ENCODE measurements around the gene DPP6.

DPP6 gene

DNA sequence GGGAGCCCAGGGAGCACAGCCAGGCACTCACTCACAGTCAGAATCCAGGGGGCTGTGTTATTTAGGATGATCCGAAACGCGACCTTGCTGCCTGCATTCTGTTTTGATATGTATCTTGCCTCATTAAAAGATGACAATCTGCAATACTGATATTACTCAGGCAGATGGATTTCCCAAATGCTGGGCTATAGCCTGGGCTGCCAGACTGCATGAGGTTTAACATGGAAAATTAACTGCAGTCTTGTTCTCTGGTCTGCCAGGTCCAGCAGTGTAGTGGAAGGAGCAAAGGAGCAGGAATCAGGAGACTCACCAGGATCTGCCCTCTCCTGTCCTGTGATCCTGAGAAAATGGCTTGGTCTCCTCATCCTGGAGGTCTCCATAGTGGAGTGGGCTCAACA lies 692.7 kb downstream of the DPP6 start:
- DNase-seq, result no peak

DNA sequence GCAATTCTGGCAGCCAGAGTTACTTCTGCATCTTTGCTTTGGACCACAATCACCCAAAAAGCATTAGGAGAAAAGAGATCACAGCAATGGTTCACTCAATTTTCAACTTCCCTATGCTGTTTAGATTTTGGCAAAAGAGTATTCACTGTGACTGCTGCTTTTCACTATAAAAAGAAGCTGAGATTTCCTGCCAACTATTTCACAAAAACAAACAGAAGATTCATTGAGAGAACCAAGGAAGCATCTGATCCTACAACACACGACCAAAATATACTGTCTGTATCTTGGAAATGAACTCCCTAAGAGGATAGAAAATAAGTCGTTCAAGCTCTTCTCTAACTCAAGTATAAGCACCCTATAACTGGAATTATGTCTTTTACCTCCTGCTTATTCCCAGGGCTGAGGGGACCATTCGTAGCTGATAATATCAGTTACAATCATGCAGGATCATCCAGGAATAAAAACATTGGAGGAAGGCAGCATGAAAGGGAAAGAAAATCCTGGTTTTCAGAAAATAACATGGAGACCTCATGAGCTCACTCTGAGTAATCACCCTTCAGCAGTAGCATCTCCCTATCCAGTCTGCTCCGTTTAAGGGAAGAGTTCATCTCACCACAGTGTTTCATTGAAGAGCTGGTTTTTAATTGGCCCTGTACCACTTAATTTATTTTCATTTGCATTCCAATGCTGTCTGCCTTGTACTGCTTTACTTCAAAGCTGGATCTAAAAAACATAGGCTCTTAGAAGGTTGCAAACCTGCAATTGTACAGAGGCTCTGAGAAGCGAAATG lies 694.6 kb downstream of the DPP6 start:
- DNase-seq, result no peak

DNA sequence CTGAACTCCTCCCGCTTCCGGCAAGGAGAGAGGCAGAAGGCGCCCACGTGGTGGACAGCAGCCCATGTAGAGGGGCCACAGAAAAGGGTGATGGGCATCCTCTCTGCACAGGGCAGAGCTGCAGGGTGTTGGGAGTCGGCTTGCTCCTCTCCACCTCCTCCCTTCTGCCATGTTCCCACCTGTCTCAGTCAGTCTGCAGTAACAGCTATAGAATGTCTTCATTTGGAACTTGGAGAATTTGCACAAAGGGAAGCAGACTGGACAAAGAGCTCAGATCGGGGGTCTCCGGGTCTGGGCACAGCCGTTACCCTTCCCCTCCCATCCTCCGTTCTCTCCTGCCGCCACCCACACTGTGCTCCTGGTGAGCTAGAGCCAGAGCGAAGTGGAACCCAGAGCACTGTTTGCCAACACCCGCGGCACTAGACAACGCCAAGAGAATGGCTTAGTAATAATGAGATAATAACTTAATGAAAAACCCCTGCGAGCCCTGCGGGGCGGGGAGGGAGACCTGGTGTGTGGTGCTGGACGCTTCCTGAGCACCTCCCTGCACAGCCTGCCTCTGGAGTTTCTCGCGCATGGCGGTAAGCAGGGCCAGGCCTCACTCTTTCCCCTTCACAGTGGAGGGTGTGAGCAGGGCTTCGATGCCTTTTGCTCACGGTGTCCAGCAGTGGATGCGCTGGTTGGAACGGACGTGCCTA lies 696.0 kb downstream of the DPP6 start:
- DNase-seq, result no peak

DNA sequence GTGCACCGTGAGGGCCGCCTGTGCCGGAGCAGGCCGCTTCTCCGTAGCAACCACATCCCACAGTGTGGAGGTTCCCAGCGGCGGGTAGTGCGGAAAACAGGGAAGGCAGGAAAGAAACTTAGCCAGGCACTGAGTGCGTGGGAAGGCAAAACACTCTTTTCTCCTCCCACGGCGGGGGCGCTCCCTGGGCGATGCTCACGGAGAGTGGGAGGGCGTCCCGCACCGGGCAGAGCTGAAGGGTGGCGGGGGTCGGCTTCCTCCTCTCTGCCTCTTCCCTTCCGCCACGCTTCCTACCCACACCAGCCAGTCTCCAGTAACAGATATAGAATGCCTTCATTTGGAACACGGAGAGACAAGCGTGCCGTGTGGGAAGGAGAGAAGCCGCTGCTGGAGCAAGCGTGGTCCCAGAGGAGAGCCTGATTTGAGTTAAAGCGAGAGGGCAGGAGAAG lies 698.2 kb downstream of the DPP6 start:
- DNase-seq, result no peak

DNA sequence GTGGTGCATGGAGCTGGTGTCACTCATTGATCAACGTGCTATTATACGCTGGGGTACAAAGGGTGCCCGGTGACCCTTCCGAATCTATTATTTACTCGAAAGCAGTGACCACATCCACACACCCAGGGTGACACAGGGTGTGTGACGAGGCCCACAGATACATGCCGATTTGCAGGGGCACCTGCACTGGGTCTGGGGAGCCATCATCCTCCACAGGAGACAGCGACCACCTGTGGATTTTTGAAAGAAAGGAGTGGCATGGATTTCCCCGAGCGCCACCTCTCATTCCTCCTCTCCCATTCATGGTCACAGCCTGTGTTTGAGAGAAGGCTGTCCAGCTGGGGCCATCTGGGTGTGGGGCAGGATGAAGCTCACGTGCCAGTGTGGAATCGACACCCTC lies 701.0 kb downstream of the DPP6 start:
- no peak for DNase-seq

GRCh38 chr7:154757756-154758155 lies 705.6 kb downstream of the DPP6 start:
- no peak for DNase-seq

- no peak for DNase-seq
These were observed 707.8 kb downstream of the DPP6 start for GRCh38 chr7:154759989-154760388.

GRCh38 chr7:154765118-154765517 lies 712.9 kb downstream of the DPP6 start:
- DNase-seq, result no peak

DNA sequence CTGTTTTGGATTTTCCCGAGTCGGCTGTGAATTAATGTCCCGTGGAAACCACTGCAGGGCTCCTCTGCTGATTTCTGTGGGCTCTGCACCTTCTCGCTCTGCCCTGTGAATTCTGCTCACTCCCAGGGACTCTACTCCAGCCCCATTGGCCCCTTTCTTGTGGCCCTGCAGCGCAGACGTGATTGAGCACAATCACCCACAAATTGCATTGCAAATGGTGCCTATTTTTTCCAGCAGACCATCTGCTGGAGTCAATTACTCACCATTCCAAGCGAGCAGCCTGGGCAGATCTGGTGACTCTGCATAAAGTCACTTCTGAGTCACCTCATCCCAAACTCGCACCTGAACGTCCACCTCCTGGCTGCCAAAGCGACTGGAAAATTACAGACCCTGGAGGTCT lies 714.9 kb downstream of the DPP6 start:
- DNase-seq, result no peak

DNA sequence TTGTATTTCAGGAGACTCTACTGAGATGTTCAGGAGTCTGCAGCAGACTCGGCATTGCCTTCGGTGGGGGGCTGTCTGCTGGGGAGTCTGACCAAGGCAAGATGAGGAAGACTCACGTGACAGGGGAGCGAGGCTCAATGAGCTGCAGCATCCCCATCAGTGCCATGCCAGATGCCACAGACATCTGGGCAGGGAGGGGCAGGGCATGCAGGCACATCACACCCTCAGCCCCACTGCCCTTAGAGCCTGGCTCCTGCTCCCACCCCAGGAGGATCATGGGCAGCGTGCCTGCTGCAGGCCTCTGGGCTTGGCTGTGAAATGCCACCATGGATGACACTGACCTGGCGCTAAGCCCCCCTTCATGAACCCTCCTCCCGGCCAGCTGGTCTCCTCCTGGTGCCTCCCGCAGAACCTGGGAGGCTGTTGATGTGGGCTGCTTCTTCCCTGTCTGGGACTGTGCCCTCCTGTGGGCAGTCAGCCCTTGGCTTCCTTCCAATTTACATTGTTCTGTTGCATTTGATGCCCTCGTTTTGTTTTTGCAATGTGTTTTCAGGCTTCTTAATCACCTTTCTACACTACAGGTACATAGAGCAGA lies 715.7 kb downstream of the DPP6 start:
- DNase-seq, result no peak

DNA sequence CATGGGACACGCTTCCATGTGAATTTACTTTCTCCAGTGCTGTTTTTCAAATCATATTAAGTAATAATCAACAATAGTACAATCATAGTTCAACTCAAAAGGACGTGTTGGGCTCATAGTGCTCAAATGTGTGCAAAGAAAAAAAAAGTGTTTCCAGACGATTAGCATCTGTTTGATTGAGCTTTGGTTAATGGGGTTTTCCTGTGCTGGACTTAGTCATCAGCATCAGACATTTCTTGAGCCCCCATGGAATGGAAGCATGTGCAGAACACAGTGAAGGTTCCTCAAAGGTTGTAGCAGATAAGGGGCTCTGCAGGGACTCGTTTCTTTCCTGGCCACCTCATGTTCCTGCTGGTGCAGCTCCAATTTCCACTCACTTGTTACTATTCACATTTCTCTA lies 716.8 kb downstream of the DPP6 start:
- no peak for DNase-seq

GRCh38 chr7:154769527-154769926 lies 717.3 kb downstream of the DPP6 start:
- no peak for DNase-seq

DNA sequence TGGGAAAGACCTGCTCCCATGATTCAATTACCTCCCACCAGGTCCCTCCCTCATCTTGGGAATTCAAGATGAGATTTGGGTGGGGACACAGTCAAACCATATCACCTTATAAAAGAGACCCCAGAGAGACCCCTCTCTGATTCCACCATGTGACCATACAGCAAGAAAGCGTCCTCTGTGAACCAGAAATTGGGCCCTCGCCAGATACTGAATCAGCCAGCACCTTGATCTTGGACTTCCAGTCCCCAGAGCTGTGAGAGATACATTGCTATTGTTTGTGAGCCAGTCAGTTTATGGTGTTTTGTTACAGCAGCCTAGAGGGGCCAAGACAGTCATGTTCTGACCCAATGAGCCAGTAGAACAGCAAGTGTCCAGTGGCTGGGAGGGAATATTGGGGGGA lies 718.2 kb downstream of the DPP6 start:
- DNase-seq, result no peak

- no peak for DNase-seq
These were observed 718.8 kb downstream of the DPP6 start for GRCh38 chr7:154770962-154771361.

DNA sequence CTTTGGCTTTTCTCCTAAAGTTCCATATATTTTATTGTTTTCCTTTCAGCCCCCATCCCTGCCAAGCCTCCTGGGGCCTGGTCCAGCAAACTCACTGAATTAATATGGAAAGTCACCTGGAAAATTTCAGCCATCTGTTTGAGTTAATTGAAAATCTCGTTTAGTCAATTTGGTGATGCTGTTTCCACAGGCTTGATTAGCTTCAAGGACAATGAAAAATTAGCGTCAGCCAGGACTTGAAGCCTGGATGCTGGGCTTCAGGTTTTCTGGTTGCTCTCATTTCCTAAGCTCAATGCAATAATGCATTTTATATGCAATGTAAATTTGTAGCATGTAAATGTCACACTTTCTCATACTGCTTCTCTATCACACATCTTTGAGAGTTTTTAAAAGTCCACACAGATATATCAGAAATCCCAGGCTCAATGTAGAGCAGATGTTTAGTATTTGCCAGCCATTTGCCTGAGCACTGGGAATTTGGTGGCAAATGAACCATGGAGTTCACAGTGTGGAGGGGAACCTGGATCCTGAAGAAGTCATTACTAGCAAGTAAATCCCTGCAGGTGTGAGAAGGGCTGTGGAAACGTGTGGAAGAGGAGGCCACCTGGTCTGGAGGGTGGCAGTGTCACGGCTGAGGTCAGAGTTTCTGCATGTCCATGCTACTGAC lies 722.2 kb downstream of the DPP6 start:
- DNase-seq, result no peak

DNA sequence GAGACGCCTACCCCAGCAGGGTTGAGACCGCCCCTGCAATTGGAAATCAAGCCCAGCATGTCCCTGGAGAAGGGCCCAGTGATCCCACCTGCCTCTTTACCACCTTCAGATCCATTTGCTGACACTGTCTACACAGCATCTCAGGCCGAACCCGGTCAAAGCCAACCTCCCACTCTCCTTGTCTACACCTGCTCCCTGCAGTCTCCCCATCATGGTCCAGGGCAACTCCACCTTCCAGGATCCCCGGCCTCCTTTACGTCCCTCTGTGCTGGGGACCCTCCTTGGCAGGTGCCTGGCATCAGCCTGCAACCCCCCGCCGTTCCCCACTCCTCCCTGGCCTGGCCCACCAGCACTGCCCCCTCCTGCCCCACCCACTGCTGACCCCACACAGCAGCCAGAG lies 723.5 kb downstream of the DPP6 start:
- no peak for DNase-seq

DNA sequence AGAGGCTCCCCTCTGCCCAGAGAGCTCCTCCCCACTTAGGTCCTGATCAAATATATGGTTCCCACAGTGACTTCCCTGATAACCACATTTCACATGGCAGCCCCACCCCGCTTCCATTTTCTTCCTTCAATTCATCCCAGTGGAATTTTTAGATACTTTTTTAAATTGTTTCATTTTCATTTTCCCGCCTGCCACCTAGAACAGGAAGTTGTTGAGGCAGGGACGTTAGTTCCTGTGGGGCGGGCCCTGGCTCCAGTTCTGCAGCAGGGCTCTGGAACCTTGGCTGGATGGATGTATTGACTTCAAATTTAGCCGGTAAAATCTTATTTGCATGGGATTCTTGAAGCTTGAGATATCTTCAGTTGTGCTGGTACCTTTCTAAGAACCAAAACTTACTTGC lies 724.2 kb downstream of the DPP6 start:
- DNase-seq, result no peak

DNA sequence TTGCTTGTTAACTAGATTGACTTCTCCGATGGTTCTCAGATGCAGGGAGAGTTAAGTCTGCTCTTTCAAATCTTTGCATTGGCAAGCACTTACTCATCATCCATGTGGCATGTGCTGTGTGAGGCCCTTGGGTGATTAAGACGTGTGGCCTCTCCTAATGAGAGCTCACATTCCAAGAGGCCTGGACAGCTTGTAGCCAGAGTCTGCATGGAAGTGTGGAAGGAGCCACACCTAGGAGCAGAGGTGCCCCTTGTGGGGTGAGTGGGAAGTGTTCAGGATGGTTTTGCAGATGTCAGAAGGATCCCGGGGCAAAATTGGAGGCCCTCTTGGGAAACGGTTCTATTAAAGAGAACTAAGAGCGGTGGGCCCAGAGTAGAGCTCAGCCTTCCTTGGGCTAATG lies 724.8 kb downstream of the DPP6 start:
- no peak for DNase-seq

GRCh38 chr7:154777489-154777888 lies 725.3 kb downstream of the DPP6 start:
- no peak for DNase-seq

DNA sequence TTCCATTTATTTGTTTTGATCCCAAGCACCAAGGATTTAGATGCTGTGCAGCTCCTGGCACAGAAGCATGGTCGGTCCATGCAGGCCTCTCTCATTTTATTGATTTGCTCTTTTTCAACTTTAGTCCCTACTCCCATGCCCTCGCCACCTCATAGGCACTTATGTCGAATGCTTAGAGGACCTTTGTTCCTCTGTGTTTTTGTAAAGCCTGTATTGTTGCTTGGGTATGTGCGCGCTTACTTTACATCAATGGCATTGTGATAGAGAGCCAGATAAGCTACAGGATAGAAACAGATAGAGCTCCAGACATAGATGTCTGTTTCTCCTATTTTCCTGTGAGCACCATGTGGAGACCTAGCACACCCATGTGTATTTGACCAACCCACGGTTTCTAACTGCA lies 725.7 kb downstream of the DPP6 start:
- no peak for DNase-seq

GRCh38 chr7:154781369-154782303 lies 729.4 kb downstream of the DPP6 start:
- DNase-seq, result no peak

- no peak for DNase-seq
These were observed 731.2 kb downstream of the DPP6 start for GRCh38 chr7:154783281-154783909.

Data from NCI-H1048 (cell line).